Psoas muscle (tissue), 8 donors: Measurements from ENCODE around the gene HERPUD2. TPM values are rescaled to one million over a fixed set of nuclear protein-coding genes. Genes with fewer than 3 reads are reported as not detected.
"Not testable (repeated sequence)": the region's sequence is repeated elsewhere in the genome, so short reads cannot be mapped to it uniquely, and the experiment has no call there.

ENCODE experiments used
- ATAC-seq, 4 donors: fragments of 200-7000 bp; cut with Tn5 transposase; one replicate each; pipeline ENCODE4 v1.9.1; 2020; ENCODE audit warnings: moderate library complexity in 3 of 4, mild to moderate bottlenecking in 2 of 4
- DNase-seq, 2 donors: peaks; one replicate each; pipeline ENCODE4 v3.0.0-alpha.2; 2020
- H3K27ac ChIP-seq: fragments of 200-600 bp; one replicate; pipeline ENCODE4 v1.8.0; 2022
- H3K27me3 ChIP-seq, 3 donors: fragments of 200-600 bp in 1 of 3; one replicate each; pipeline versions ENCODE4 v1.6.1 to v1.8.0; 2013 to 2022; ENCODE audit warnings: low read length in 2 of 3, mild to moderate bottlenecking in 2 of 3, moderate library complexity in 1 of 3; ENCODE audit not compliant: insufficient read depth in 3 of 3
- H3K36me3 ChIP-seq, 2 donors: fragments of 200-600 bp in 1 of 2; one replicate each; pipeline versions ENCODE4 v1.6.1 to v1.8.0; 2013 to 2022; ENCODE audit warnings: low read depth in 1 of 2, mild to moderate bottlenecking in 1 of 2, moderate library complexity in 1 of 2; ENCODE audit not compliant: insufficient read depth in 1 of 2
- H3K4me1 ChIP-seq: fragments of 200-600 bp; one replicate; pipeline ENCODE4 v1.8.0; 2022
- H3K4me3 ChIP-seq: fragments of 200-600 bp; one replicate; pipeline ENCODE4 v1.8.0; 2022; ENCODE audit warnings: mild to moderate bottlenecking
- H3K9me3 ChIP-seq: fragments of 200-600 bp; one replicate; pipeline ENCODE4 v1.8.0; 2022
- CTCF ChIP-seq: fragments of 200-600 bp; IDR thresholded peaks from one replicate; pipeline ENCODE4 v1.8.0; 2022; ENCODE audit warnings: antibody characterized with exemption
- WGBS, 3 donors: extraction: QIAGEN DNeasy Blood & Tissue Kit; methylation state at CpG; one replicate each; pipeline versions ENCODE4 v1.1.6 to v1.1.7; 2013; 5-methylcytosine and 5-hydroxymethylcytosine counted together
- intact Hi-C, 2 donors: fragments of 100-400 bp; cut with DNase I; formaldehyde crosslinking; loops; one replicate each; pipeline versions ENCODE4 v1.11.0 to v1.14.2; 2022
- polyA plus RNA-seq, 3 donors: library from polyadenylated mRNA; stranded (reverse); fragments of 200-250 nt; gene quantifications; one replicate each; pipeline ENCODE4 v1.2.3, GENCODE V29; 2013
- total RNA-seq, 4 donors: library from RNA; stranded (reverse); fragmentation: NEBNext Ultra II Directional in 2 of 4; extraction: Animal tissue kit (Norgen Biotek cat#: 25700) in 2 of 4; gene quantifications; one replicate each; pipeline versions ENCODE4 v1.2.1 to v1.2.4, GENCODE V29; 2021 to 2023
- donor health status: healthy with polysubstance abuse.
- donor health status: DM: no; HTN: no; CAD: no; lungs with moderate emphysema.
- donor health status: Bipolar disorder and iron deficiency.
- donor health status: healthy.
- donor health status: DM: yes; HTN: yes; CAD: no.
- donor health status: DM: no; HTN: no; CAD: no.
- donor health status: DM: no; HTN: no; CAD: no.
- donor health status: DM: yes; HTN: yes; CAD: no.

The HERPUD2 gene
- total and polyA plus RNA-seq, 7 donors: 7.9 to 21.5 (median 12.5) TPM

- peak overlapping the region; percentile 96 for H3K4me3 ChIP-seq
- TF ChIP-seq CTCF: no peak
- H3K4me1 ChIP-seq: peaks cover 33% of the 10 kb centered on the region
- peak; percentile 19 to 49 (median 43) for ATAC-seq
- DNase-seq: no peak
- no peaks in the 10 kb centered on the region for H3K9me3 ChIP-seq
- H3K27ac ChIP-seq: peak overlapping the region; percentile 96
- 1% methylated on average over 24 to 41 of the region's 41 CpGs for WGBS, 3 donors
- H3K27me3 ChIP-seq: no peaks in the 10 kb centered on the region
- no peaks in the 10 kb centered on the region for H3K36me3 ChIP-seq
- intact Hi-C loops: loop anchor here (10.0 kb wide), 3 partner anchors 49 to 601 kb away; no protein-coding TSS in a partner anchor
Observed at GRCh38 chr7:35694161-35694783, 663 bp downstream of the HERPUD2 start.

- no peak for ATAC-seq
- peak overlapping the region; percentile 96 for H3K4me3 ChIP-seq
- intact Hi-C loops: loop anchor here (10.0 kb wide), 3 partner anchors 47 to 603 kb away; no protein-coding TSS in a partner anchor
- WGBS, 3 donors: 60 to 71% (median 65%) methylated on average over 6 of the region's 6 CpGs
- peaks cover 53% of the 10 kb centered on the region for H3K4me1 ChIP-seq
- no peak for TF ChIP-seq CTCF
- H3K36me3 ChIP-seq: no peaks in the 10 kb centered on the region
- no peaks in the 10 kb centered on the region for H3K27me3 ChIP-seq
- H3K9me3 ChIP-seq: no peaks in the 10 kb centered on the region
- no peak for DNase-seq
- no peak overlapping the region for H3K27ac ChIP-seq
Observed at GRCh38 chr7:35691827-35692307, 3.1 kb downstream of the HERPUD2 start.

- H3K4me3 ChIP-seq: peak overlapping the region; percentile 96
- H3K27me3 ChIP-seq: no peaks in the 10 kb centered on the region
- peaks cover 53% of the 10 kb centered on the region for H3K4me1 ChIP-seq
- H3K36me3 ChIP-seq: no peaks in the 10 kb centered on the region
- ATAC-seq (no peak), DNase-seq (no peak)
- no peaks in the 10 kb centered on the region for H3K9me3 ChIP-seq
- TF ChIP-seq CTCF: no peak
- WGBS, 3 donors: 88 to 98% (median 94%) methylated on average over 1 of the region's 1 CpG
- no peak overlapping the region for H3K27ac ChIP-seq
- intact Hi-C loops: loop anchor here (10.0 kb wide), 3 partner anchors 47 to 603 kb away; no protein-coding TSS in a partner anchor
Observed at GRCh38 chr7:35691366-35691765, 3.6 kb downstream of the HERPUD2 start.

- not testable (repeated sequence) for ATAC-seq, H3K27ac ChIP-seq
- intact Hi-C loops: loop anchor here (10.0 kb wide), 3 partner anchors 46 to 604 kb away; no protein-coding TSS in a partner anchor
Observed at GRCh38 chr7:35690614-35691013, 4.3 kb downstream of the HERPUD2 start.

GRCh38 chr7:35685781-35686180 lies 9.2 kb downstream of the HERPUD2 start:
- TF ChIP-seq CTCF: no peak
- H3K4me3 ChIP-seq: no peak overlapping the region
- H3K9me3 ChIP-seq: no peaks in the 10 kb centered on the region
- DNase-seq (no peak), ATAC-seq (no peak)
- peaks cover 25% of the 10 kb centered on the region for H3K4me1 ChIP-seq
- no peak overlapping the region for H3K27ac ChIP-seq
- H3K36me3 ChIP-seq: no peaks in the 10 kb centered on the region
- no peaks in the 10 kb centered on the region for H3K27me3 ChIP-seq
- intact Hi-C loops: no loop called here
- WGBS, 3 donors: 86 to 90% (median 90%) methylated on average over 5 of the region's 5 CpGs

More at GRCh38 chr7:35690614-35691013, 4.3 kb downstream of the HERPUD2 start:
- H3K27me3 ChIP-seq, DNase-seq, H3K9me3 ChIP-seq, H3K36me3 ChIP-seq: not testable (repeated sequence)
- peaks cover 53% of the 10 kb centered on the region for H3K4me1 ChIP-seq
- peak overlapping the region; percentile 96 for H3K4me3 ChIP-seq
- WGBS, 3 donors: 88 to 93% (median 92%) methylated on average over 10 of the region's 10 CpGs
